GM04504 (cell line): ENCODE results near the gene CLASP1.
"Not testable (repeated sequence)": the region's sequence is repeated elsewhere in the genome, so short reads cannot be mapped to it uniquely, and the experiment has no call there.

ENCODE experiments used
- DNase-seq: peaks from one replicate; pipeline ENCODE4 v3.0.0-alpha.2; 2012; ENCODE audit warnings: low read depth

The CLASP1 gene

DNA sequence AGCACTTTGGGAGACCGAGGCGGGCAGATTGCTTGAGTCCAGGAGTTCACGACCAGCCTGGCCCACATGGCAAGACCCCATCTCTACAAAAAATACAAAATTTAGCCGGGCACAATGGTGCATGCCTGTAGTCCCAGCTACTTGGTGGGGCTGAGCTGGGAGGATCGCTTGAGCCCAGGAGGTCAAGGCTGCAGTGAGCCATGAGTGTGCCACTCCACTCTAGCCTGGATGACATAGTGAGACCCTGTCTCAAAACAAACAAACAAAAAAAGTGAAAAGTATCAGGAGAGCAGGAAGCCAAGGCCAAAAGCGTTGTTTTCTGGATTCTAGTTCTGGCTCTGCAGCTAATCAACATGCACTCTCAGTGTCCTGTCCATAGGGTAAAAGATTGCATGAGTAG, 10.7 kb upstream of the CLASP1 start:
- no peak for DNase-seq

DNA sequence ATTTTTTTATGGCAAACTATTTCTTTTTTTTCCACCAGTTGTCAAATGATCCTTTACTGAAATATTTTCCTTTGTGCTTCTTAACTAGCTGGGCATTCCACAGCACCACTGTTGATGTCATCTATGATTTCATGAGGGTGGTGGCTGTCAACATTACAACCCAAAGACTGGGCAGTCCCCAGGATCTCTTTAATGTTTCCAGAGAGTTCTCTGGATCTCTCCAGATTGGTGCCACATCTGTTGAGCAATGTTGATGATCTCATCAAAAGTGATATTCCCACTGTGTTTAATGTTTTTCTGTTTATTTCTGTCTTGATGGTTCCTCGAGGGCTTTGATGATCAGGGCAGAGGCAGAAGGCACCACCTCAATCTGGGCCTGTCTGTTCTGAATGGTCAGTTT, 9.1 kb upstream of the CLASP1 start:
- DNase-seq = peak; percentile 16

DNA sequence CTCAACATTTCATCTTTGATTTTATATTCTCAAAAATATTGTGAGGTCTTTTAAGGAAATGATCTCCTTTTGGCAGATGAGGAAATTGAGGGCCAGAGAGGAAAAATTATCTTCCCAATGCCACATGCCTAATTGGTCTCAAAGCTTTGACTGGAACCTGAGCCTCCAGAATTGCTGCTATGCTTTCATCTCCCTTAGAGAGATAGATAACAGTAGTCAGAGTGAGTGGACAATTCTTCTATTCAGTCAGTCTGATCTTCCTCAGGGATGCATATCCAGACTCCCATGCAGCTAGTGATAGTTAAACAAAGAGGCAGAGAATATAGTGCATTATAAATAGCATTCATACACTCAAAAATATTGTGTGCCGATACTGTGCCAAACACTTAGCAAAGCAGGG, 3.8 kb upstream of the CLASP1 start:
- DNase-seq = no peak

DNA sequence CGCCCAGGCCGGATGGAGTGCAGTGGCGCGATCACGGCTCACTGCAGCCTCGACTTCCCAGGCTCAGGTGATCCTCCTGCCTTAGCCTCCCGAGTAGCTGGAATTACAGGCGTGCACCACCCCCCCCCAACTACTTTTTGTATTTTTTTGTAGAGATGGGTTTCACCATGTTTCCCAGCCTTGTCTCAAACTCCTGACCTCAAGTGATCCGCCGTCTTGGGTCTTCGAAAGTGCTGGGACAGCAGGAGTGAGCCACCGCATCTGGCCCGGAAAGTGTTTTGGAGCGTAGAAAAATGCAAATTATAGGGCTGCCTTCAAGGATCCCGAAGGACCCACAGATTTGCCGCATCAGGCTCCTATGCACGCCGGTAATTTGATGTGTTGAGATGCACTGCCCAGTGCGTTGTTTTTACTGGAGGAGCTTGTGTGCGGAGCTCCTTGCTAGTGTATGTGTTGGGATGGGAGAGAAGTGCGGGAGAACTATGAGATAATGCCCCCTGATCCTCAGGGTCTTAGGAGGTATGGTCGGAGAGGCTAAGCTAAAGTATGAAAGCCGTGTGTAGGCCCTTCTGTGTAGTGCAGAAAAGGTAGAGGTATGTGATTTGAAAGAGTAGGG, 1.2 kb upstream of the CLASP1 start:
- no peak for DNase-seq

DNA sequence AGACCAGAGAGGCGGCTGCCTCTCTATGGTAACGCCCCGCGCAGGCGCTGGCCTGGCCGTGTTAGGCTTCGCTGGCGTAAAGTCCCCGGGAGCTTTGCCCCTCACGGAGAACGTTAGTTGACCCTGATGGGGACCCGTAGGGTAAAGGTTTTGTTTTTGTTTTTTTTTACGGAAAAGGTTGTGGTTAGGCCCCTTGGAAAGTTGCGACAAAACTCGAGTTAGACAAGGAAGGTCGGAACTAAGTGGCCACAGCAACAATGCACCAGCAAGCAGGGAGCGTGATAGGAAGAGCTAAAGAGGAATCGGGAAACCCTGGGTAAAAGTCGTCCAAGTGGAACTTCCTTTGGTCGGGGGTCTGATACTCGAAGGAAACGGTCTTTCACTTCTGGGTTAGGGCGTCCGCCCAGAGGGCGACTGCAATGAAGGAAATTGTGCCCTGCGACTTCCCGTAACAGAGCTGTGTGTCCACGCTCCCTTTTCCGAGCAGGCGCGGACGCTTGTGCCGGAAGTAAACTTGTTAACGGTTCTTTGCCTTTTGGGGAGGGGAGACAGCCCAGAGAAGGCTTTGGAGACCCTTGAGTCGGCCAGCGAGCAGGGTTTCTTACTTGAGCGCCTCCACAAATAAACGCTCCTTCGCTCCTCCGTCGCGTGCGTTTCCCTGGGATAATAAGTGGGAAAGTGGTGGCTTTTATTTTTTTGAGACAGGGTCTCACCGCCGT, 493 bp upstream of the CLASP1 start:
- peak; percentile 93 for DNase-seq

DNA sequence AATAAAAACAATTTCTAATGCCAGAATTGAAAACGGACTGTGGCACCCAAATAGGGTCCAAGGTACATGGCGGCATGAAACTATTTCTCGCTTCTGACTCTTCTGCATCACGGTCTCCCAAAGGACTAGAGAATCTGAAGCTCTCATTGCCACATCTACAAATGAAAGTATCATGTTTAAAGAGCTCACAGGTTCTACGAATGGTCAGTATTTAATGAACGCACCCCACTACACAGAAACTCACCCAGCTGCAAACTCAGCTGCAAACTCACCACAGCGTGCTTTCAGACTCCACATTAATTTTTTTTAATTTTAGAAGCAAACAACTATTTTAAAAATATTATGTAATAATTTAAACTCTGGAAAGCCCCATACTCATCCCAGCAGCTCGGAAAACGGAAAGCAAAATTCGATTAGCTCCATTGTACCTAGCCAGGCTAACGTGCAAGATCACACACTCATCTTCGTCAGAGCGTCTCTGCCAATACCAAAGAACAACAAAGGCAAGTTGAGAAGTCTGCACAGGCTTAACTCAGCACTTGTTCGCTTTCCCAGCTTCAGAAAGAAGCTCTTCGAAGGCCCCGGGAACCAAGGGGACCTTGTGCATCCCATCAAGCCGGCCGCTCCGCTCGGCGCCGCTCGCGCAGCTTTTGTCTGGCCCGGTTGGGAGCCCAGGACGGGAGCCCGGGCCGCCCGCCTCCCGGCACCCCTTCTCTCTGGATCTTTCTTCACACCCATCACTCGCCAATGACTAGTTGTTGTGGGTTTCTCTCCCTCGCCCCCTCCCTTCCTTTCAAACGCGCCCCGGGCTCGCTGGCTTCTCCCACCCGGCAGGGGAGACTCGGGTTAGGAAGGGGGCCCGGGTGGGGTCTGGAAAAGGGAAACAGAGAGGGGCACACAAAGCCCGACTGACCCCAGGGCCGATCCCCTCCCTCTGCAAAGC, 785 bp downstream of the CLASP1 start:
- peak; percentile 18 for DNase-seq

DNA sequence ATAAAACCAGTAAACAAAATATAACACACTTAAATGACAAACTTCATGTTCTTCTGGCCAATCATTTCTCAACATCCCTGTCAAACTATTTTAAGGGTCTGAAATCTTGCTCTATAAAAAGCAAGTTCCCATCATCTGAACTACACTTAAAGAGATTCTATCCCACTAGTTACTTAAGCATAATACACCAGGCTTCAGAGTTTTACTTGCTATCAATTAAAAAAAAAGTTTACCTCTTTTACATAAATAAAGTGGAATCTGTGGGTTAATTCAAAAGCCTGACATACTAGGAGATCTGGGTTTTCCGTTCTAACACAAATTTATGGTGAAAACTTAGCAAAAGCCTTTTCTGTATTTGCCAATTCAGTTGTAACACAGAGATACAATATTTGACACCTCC, 1.9 kb downstream of the CLASP1 start:
- no peak for DNase-seq

DNA sequence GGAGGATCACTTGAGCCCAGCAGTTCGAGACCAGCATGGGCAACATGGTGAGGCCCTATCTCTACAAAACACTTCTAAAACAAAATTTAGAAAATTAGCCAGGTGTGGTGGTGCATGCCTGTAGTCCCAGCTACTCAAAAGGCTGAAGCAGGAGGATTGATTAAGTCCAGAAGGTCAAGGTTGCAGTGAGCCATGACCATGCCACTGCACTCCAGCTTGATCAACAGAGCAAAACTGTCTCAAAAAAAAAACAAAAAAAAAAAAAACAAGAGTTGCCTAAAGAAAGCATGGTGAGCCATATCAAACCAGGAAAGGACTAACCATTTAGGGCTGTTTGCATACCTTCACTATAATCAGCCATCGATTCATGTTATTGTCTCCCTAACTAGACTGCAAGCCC, 4.5 kb downstream of the CLASP1 start:
- no peak for DNase-seq

DNA sequence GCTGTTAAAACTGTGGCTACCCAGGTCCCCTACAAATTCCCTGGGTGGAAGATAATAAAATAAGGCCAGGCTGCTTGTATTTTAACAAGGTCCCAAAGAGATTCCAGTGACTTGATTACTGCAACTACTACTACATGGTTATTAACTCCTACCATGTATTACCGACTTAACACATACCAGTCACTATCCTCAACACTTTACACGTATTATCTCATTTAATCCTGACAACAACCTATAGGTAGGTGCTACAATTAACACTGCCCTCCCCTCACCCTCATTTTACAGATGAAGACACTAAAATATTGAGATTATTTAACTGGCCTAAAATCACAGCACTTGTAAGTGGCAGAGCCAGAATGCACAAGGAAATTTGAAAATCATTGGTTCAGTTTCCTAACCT, 5.4 kb downstream of the CLASP1 start:
- no peak for DNase-seq

DNA sequence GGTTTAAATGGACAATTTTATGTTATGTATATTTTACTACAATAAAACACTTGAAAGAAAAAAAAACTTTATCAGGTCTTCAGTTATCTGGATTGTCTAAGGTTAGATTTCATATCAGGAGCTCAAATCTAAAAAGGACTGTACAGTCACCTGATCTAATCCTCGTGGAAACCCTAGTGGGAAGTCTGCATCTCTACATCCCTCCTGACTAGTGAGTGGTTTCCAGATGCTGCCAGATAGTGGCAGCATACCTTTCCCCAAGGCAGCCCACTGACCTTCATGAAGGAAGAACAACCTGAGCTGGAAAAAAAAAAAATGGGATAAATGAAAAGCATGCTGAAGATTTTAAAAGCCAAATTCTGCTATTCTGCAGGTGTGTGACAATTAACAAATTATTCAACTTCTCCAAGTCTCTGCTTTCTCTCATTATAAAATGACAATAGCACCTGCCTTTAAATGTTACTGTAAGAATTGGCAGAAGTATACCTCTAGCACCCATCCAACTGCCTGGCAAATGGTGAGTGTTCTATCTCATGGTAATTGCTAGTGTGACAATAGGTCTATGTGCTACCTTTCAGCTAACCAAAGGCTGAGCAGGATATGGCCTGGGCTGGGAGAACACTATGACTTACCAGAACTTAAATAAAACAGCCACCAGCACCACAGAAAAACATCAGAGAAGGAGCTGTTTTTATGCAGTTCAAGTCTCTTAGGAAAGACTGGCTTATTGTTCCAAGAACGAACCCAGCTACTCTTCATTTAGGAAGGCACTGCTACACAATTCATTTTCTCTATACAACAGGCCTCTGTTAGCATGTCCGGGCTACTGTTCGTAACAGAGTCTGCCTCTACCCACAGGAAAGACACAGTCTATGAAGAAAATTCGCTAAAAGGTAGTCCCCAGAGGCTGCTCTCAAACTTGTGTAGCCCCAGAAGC, 8.6 kb downstream of the CLASP1 start:
- DNase-seq = no peak

DNA sequence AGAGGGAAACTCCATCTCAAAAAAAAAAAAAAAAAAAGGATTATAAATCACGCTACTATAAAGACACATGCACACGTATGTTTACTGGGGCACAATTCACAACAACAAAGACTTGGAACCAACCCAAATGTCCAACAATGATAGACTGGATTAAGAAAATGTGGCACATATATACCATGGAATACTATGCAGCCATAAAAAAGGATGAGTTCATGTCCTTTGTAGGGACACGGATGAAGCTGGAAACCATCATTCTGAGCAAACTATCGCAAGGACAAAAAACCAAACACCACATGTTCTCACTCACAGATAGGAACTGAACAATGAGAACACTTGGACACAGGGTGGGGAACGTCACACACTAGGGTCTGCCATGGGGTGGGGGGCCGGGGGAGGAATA, 9.4 kb downstream of the CLASP1 start:
- not testable (repeated sequence) for DNase-seq

DNA sequence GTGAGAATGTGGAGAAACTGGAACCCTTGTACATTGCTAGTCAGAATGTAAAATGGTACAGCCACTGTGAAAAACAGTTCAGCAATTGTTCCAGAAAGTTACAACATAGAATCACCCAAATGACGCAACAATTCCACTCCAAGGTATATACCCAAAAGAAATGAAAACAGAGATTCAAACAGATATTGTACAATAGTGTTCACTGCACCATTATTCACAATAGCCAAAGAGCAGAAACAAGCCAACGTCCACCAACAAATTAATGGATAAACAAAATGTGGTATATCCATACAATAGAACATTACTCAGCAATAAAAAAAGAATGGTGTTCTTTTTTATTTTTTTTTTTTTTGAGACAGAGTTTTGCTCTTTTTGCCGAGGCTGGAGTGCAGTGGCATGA, 10.9 kb downstream of the CLASP1 start:
- no peak for DNase-seq

DNA sequence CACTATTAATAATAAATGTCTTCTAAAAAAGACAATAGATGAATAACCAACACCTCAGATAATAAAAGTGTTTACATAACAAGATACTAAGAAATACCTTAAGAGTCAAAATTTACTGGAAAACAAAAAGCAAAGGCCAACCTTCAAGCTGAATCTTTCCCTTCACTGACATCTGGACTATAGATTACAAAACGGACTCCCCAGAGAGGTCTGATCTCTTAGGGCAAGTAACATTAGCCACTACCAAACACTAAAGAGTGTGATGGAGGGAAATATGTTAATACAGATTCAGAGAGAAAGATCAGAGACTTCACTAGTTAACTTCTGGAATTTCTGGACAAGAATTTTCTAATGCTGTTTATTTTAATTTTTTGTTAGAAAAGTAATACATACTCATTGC, 13.9 kb downstream of the CLASP1 start:
- DNase-seq = no peak

DNA sequence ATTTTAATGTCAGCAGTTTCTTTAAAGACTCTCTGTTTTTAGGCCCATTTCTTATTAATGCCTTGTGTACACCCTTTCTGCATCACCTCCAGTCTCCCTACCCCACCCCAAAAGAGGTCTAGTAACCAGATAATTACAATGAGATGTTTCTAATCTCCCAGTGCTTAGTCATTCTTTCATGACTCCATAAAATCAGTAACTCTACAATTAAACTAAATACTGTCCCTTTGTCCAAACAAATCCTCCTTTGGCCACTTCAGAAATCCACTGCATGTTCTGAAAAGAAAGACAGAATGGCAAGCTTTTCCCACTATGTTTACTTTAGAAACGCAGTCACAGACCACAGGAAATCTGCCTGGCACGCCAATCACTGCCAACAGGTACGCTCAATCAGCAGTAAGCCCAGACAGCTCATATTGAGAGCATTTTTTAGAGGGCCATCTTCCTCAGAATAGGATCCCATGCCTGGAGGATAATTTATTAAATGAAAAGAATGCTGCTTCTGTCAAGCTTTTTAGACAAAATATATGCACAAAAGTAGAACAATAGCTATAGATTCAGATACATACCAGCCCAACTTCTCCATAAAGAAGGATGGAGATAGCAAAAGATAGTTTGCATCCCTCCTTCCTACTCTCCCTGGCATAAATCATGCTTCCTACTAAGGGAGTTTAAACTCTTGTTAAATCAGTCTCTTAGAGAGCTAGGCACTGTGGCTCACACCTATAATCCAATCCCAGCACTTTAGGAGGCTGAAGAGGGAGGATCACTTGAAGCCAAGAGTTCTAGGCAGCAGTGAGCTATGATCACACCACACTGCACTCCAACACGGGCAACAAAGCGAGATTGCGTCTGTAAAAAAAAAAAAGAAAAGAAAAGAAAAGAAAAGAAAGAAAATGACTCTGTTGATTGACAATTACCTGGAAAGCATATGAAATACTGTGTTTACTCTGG, 14.6 kb downstream of the CLASP1 start:
- DNase-seq = no peak

DNA sequence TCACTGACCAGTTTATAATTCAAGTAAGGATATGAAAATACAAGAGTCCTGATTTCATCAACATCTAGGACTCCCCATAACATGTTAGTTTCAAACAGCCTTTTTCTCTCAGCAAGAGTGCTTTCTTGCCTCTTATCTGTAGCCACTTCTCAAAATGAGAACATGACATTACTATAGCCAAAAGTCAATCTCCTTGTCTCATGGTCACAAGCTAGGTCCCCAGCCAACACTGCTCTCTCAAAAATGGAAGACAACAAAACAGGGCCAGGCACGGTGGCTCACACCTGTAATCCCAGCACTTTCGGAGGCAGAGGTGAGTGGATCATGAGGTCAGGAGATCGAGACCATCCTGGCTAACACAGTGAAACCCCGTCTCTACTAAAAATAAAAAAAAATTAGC, 15.8 kb downstream of the CLASP1 start:
- DNase-seq = no peak

DNA sequence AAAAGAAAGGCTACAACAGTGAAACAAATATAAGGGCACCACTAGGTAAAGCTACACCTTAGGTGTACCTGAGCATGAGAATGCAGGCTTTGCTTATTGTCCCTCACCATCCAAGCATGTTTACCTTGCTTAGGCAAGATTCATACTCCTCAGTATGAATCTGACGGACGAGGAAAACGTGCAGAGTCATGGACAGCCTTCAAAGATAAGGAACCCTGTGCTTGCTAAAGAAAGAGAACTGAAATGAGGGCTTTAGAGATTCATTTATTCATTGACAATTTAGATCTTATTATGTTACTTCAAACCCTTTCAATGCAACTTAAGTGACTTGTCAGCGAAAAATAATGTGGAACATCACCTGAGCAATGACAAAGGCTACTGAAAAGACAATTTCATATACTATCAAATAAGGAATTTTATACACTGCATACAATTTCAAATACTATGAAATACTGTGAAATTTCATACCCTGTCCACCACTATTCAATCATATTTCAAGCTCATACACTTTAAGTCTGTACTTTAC, 21.7 kb downstream of the CLASP1 start:
- no peak for DNase-seq

DNA sequence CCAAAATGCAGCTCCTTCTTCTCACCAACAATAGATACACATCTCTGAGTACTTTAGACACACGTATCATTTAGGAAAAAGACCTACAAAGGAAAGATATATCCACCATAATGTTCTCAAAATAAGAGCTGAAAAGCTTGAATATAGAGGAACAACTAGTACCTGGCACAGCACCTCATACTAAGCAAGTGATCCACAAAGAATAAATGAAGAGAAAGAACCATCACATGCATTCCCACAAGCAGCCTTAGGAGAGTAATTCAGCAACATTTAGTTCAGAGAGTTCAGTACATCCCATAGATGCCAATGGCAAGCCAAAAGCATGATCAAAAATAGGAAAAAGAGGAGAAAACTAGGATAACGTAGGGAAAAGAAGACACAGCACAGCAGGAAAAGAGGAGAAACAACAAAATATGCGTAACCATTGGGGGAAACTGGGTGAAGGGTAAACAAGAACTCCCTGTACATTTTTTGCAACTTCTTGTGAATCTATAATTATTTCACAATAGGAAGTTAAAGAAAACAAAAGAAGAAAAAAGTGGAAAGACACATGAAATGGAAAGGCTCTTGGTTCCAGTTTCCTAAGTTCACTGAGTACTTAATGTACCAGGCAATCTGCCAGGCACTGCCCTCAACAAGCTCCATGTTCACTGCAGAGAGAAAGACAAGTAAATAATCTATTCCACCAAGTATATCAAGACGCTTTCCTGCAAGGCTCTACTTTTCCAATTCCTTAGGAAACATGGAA, 22.3 kb downstream of the CLASP1 start:
- DNase-seq = no peak

DNA sequence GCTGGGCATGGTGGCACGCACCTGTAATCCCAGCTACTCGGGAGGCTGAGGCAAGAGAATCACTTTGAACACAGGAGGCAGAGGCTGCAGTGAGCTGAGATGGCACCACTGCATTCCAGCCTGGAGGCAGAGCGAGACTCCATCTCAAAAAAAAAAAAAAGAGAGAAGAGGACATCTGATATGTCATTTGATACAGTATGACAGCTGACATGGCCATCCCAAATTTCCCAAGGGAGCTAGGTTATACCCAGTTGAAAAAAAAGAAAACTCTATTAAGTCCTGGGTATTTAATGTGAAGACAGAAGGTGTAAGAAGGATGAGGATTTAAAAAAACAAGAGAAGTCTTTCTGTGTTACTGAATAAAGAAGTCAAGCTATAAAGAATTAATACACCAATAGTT, 23.3 kb downstream of the CLASP1 start:
- no peak for DNase-seq

DNA sequence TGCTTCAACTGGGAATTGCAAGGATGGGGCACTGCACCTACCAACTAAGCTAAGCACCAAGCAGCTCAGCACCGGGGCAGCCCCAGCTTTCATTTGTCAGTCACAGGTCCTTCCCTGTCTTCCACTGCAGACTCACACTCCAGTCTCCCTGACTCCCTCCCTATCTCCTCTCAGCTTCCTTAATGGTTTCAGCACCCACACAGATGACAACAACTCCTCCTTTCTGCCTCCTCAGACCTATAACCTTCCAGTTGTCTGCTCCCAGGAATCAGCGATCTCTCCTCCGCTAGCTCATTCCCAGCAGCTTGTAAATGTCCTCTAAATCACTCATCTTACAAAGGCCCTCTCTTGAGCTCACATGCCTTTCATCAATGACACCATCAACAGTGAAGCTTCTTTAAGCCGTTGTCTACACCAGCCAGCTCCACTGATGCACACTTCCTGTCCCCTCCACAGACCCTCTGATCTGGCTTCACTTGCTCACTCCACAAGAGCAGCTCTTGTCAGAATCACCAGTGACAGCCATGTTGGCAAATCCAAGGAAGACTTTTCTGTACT, 32.1 kb downstream of the CLASP1 start:
- no peak for DNase-seq
